ENCODE measurements around the gene C10orf67. TPM values are rescaled to one million over a fixed set of nuclear protein-coding genes. Genes with fewer than 3 reads are reported as not detected.

Gene C10orf67
- total RNA-seq, 1 experiment from 2014 or later = not detected

DNA sequence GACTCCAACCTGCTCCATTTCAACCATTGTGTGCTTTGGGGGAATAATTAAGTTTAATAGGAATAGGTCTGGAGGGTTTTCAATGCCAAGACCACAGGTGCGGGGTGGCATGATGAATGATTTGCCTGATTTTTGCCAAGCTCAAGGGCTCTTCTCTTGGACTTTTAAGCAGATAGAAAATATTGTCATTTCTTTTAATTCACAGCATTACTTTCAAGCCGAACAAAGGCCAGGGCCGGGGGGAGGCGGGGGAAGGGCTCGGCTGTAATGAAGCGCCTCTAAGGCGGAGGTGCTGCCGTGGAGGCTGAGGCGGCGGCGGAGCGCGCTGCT is 146.0 kb downstream of the C10orf67 start:
- Histone ChIP-seq H3K56ac (ENCODE audit: insufficient read length, low read depth, low read length) (no peak overlapping the region), H3K9me3 (ENCODE audit: control insufficient read depth, low read depth, low read length) (no peaks in the 10 kb centered on the region), H3K4ac (ENCODE audit: low read depth, low read length) (no peak overlapping the region), H2AFZ (ENCODE audit: low read length) (no peak overlapping the region), H3K18ac (ENCODE audit: insufficient read length, low read depth, low read length) (no peak overlapping the region), H2BK12ac (ENCODE audit: insufficient read length, low read depth, low read length) (no peak overlapping the region), H2AK5ac (ENCODE audit: insufficient read length, low read length) (no peak overlapping the region), H3K4me1 (ENCODE audit: insufficient read depth, low read length) (no peaks in the 10 kb centered on the region), H2BK15ac (ENCODE audit: low read depth, low read length) (no peak overlapping the region), H3K27ac (ENCODE audit: insufficient read length, low read depth, low read length) (no peak overlapping the region), H2BK20ac (ENCODE audit: low read depth, low read length, poor library complexity, severe bottlenecking) (no peak overlapping the region), H2BK120ac (ENCODE audit: low read depth, low read length, poor library complexity, severe bottlenecking) (no peak overlapping the region), H4K8ac (replicated peaks; ENCODE audit: insufficient read length, low read depth, low read length) (no peak overlapping the region), H2BK5ac (ENCODE audit: insufficient read length, low read length) (no peak overlapping the region), H4K20me1 (ENCODE audit: control insufficient read depth, insufficient read depth, insufficient read length) (no peaks in the 10 kb centered on the region), H3K14ac (ENCODE audit: insufficient read depth, low read length) (no peak overlapping the region), H3K27me3 (ENCODE audit: insufficient read depth, low read length) (peaks cover 98% of the 10 kb centered on the region), H3K4me2 (ENCODE audit: insufficient read depth, insufficient read length, low read length) (peak overlapping the region; percentile 64), H3K79me2 (ENCODE audit: insufficient read depth, low read length) (no peaks in the 10 kb centered on the region), H4K5ac (ENCODE audit: insufficient read length, low read depth, low read length) (no peak overlapping the region), H3T11ph (ENCODE audit: low read length) (no peak overlapping the region), H3K23ac (ENCODE audit: insufficient read length, low read depth, low read length) (no peak overlapping the region), H3K23me2 (ENCODE audit: insufficient read length, low read depth, low read length, poor library complexity, severe bottlenecking) (peaks cover 4% of the 10 kb centered on the region), H3K9ac (ENCODE audit: extremely low read depth, insufficient read length, low read length) (no peak overlapping the region), H4K91ac (ENCODE audit: insufficient read length, low read depth, low read length) (no peak overlapping the region), H3K79me1 (ENCODE audit: insufficient read depth, low read depth, low read length, poor library complexity, severe bottlenecking) (no peaks in the 10 kb centered on the region)
- Mint-ChIP-seq H3K36me3 (ENCODE audit: insufficient read depth in 1 of 3, low read depth in 3 of 3) (peaks cover 0 to under 1% (median 0%) of the 10 kb centered on the region in 3 experiments; a peak in 1 of 7 replicates), H3K27me3 (ENCODE audit: low read depth) (peaks cover 100% of the 10 kb centered on the region), H3K4me3 (peak overlapping the region; percentile 57 to 72), H3K27ac (no peak overlapping the region), H3K4me1 (peaks cover 21 to 49% of the 10 kb centered on the region in 2 experiments), H3K9me3 (peaks cover 5 to 13% of the 10 kb centered on the region in 2 experiments)
- WGBS (ENCODE audit: extremely low coverage, insufficient read length, low lambda C conversion rate) = no CpG with 5 or more reads among the region's 13 CpGs
- DNase-seq = no peak
- TF ChIP-seq CTCF (conservative IDR thresholded peaks at IDR 0.05) = no peak

All from H9 (cell line).